DMS79 (cell line): Measurements from ENCODE around the gene SUFU.
"Not testable (repeated sequence)": the region's sequence is repeated elsewhere in the genome, so short reads cannot be mapped to it uniquely, and the experiment has no call there.

ENCODE experiments used
- DNase-seq: peaks from one replicate; lab custom pipeline; 2025; lab: John Stamatoyannopoulos, UW

The SUFU gene

DNA sequence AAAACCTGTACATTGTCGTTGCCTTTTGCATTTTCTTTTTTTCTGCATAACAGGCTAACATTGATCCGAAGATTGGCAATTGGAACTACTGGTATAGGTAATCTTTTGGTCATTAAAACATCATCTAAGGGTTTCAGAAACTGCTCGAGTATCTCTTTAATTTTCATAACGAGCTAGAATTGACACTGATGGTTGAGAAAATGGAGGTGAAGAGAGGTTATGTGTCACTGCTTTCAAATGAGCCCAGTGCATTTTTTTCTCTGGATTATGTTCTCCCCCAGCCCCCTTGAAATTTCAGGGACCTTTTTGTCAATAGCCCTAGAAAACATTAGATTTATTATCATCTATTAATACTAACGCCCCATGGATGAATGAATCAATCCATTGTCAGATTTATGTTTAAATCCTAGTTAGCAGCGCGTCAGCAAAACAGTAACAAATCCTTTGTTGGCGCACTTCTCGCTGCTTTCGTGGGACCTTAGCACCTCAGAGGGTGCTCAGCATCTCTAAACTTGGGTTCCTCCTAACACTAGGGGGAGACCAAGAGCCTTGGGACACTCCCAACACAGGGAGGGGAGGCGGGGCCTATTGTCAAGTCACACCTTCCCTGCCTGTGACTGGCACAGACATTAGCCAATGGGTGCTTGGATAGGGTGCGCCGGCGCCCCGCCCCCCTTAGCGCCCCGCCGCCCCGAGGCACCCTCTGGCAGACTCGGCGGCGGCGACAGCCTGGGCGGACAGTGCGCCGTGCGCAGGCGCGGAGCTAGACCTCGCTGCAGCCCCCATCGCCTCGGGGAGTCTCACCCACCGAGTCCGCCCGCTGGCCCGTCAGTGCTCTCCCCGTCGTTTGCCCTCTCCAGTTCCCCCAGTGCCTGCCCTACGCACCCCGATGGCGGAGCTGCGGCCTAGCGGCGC, at the start of gene SUFU:
Gene SUFU, plus strand, starts transcription at position 709 of the 915 bp plus-strand sequence. Its CDS starts 181 bp downstream, at position 890.
- DNase-seq, result peak; percentile 74

DNA sequence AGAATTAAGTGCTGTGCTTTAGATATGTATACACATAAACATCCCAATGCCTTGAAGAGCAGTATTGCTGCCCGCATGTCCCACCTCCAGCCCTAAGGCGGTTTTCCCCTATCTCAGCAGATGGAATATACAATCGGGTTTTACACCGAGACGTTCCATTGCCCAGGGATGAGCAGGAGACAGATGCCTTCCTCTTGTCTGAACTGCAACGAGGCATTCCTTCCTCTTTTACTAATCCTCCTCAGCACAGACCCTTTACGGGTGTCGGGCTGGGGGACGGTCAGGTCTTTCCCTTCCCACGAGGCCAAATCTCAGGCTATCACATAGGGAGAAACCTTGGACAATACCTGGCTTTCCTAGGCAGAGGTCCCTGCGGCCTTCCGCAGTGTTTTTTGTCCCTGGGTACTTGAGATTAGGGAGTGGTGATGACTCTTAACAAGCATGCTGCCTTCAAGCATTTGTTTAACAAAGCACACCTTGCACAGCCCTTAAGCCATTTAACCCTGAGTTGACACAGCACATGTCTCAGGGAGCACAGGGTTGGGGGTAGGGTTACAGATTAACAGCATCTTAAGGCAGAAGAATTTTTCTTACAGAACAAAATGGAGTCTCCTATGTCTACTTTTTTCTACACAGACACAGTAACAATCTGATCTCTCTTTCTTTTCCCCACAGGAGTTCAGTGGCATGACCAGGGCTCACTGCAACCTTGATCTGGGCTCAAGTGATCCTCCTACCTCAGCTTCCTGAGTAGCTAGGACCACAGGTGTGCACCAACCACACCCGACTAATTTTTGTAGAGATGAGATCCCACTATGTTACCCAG, 48.9 kb upstream of the SUFU start:
- DNase-seq, result not testable (repeated sequence)

DNA sequence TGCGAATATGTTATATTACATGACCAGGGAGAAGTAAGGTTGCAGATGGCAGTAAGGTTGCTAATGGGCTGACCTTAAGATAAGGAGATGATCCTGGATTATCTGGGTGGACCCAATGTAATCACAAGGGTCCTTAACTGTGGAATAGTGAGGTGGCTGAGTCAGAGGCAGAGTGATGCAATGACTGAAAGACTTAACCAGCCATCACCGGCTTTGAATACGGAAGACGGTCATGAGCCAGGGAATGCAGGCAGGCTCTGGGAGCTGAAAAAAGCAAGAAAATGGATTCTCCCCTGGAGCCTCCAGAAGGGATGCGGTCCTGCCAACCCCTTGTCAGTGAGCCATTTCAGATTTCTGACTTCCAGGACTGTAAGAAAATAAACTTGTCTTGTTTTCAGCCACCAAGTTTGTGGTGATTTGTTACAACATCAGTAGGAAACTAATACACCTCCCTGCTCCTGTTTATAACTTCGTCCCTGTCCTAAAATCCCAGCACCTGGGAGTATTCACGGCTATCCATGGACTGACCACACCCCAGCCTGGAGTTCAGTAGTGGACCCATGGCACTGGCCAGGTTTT, 47.8 kb upstream of the SUFU start:
- no peak for DNase-seq

DNA sequence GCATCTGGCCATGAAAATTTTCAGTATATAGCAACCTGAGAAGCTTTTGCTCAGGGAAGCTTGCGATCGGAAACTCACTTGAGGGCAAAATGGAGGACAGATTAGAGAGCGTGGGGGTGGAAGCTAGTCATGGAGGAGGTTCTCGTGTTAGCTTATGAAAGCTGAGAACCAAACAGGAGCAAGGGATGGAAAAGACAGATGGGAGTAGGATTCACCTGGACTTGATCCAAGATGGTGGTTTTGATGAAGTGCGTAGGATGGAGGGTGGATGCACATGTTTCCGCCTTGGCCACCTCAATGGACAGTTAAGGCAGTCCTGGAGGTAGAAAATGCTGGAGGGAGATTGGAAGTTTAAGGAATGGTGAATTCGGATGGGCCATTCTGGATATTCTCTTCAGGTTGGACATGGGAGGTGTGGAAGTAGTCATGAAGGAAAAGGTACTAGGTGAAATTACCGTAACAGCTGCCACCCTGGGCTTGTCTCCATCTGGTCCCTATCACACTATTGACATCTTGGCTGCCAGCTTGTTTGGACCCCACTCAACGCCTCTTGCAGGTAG, 46.1 kb upstream of the SUFU start:
- DNase-seq, result no peak

DNA sequence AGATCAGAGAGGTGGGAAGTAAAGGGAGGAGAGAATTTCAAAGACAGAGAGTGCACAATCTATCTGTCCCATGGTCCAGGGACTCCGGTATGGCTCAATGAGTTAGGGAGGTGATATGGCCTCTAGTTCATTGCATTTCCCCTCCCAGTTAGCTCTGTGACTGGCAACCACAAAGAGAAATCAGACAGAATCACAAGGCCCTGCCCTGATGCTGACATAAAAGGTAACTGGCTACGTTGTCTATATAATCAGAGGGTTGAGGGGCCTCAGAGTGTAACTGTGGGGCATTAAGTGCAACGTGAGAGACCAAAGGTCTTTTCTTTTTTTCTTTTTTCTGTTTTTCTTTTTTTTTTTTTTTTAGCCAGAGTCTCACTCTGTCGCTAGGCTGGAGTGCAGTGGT, 45.1 kb upstream of the SUFU start:
- DNase-seq, result no peak

DNA sequence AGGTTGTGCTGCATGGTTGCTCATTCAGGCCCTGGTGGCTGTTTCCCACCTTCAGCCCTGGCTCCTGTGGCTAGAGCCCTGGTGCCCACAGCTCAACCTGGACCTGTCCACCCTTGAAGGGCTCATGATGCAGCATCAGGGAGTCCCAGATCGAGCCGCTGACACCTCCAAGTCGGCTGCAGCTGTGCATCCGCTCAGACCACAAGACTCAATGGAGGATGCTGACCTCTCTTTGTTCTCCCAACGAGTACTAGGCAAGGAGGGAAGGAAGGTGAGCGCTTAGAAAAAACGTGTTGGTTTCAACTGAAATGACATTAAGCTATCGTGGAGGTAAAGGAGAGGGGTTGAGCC, 43.0 kb upstream of the SUFU start:
- DNase-seq, result peak; percentile 53

DNA sequence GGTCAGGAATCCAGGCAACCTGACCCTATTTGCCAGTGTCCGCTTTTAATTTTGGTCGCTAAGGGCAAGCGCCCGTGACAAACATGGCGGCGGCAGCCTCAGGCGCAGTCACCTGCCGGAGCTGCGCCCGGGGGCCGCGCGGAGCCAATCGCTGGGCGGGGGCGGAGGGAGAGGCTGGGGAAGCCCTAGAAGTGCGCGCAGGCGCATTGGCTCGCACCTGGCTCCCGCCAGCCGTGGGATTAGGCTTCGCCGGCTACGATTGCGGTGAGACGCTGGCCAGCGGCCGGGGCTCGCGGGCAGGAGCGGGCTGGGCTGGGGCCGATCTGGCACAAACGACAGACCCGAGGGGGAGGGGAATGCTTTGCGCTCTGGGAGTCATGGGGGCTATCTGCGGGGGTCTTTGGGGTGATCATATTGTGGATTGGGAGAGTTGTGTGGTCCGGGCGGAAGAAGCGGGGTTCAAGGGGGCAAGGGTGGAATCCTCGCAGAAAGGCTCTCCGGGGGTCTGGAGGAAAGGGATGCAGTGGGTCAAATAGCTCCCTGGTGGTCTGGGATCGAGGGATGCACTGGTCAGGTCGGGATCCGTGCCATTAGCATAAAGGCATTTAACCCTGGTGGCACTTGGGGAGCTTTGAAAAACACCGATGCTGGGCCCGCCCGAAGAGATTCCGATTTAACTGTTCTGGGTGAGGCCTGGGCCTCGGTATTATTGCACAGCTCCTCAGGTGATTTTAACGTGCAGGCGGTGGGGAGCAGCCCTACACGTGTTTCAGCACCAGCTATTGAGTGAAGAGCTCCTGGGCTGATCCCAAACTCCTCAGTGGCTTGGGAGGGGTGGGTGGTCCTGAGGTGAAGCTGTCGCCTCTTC, 42.4 kb upstream of the SUFU start:
- peak; percentile 53 for DNase-seq

DNA sequence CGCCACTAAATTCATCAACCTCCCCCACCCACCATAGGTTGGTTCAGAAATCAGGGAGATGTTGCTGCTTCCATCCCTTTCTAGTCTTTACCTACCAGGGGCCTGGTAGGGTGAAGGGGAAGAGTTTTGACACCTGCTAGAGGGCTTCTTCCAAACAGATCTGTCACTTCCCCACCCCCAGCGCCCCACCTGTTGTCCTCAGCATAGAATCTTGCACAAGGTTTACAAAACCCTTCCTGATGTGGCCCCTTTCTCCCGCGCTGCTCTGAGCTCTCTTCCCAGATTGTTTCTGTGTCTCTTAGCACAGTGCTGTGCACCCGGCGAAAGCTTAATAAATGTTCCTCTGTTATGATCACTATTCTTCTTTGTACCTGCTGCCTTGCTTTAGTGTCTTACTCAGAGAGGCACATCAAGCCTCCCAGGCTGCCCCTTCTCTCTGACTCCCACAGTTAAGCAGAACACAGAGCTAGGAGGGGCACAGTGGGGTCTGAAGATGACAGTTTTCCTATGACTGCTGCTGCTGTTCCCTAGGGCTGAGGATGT, 41.2 kb upstream of the SUFU start:
- no peak for DNase-seq

DNA sequence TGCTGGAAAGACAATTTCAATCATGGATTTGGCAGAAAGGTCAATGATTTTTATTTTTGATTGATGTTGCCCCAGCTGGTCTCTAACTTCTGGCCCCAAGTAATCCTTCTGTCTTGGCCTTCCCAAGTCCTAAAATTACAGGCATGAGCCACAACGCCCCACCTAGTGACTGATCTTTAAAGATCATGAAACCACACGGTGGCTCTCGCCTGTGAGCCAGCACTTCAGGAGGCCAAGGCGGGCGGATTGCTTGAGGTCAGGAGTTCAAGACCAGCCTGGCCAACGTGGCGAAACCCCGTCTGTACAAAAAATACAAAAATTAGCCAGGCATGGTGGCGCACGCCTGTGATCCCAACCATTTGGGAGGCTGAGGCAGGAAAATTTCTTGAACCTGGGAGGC, 39.8 kb upstream of the SUFU start:
- DNase-seq, result no peak

DNA sequence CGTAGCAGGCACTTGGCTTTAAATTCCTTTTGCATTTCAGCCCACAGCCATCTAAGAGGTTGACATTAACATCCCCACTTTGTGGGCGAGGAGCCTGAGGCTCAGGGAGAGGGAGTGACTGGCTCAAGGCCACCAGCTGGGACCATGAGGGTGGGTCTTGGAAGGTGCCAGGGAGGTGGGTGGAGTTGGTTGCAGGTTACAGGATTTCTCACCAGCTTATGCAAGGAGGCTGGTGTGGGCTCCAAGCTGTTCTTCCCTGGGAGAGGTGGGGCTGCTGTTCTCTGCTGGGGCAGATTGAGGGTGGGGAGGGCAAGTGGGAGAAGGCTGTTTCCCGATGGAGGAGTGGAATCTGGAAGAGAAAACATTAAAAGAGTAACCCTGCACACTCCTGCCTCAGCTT, 38.3 kb upstream of the SUFU start:
- no peak for DNase-seq

DNA sequence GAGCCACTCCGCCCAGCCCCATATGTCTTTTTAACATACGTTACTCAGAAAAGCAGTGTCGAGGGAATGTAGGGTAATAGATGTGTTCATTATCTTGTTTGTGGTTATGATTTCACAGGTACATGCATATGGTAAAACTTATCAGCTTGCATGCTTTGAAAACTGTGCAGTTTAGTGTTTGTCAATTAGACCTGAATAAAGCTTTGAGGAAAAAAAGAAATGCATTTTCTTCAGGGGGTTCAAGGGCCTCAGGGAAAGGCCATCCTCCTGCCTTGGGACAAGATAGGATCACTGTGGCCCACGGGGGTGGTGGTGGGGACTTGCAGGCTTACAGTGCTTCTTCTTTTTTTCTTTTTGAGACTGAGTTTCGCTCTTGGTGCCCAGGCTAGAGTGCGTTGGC, 36.5 kb upstream of the SUFU start:
- no peak for DNase-seq

DNA sequence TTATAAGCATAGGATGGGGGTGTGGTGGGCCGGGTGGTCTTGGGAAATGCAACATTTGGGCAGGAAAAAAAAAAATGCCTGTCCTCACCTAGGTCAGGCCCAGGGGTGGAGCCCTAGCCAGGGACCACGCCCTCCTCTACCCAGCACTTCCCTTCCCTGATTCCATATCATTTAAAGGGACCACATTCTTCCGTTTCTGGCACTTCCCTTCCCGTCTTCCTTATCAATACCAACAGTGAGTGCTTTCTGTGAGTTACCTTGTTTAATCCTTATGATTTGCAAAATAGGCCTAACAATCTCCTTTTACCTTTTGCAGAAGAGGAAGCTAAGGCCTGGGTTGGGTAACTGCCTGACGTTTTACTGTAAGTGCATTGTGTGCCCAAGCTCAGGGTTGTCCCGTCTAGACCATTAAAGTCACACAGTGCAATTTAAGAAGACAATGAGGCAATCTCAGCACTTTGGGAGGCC, 35.8 kb upstream of the SUFU start:
- no peak for DNase-seq

DNA sequence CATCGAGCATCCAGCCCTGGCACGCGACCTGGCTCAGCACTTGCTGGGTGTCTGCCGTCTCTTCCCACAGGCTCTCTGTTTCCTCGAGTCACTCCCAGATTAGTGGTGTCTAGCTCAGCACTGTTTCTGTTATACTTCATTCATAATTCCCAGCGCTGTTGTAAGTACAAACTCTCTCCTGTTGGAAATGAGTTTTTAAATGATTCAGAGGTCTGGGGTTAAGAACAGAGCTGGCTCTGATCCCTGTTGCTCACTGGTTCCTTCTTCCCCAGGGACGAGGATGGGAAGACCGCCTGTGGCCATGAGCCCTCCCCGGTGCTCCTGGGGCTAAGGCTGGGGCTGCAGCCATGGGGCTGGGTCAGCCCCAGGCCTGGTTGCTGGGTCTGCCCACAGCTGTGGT, 35.1 kb upstream of the SUFU start:
- no peak for DNase-seq

DNA sequence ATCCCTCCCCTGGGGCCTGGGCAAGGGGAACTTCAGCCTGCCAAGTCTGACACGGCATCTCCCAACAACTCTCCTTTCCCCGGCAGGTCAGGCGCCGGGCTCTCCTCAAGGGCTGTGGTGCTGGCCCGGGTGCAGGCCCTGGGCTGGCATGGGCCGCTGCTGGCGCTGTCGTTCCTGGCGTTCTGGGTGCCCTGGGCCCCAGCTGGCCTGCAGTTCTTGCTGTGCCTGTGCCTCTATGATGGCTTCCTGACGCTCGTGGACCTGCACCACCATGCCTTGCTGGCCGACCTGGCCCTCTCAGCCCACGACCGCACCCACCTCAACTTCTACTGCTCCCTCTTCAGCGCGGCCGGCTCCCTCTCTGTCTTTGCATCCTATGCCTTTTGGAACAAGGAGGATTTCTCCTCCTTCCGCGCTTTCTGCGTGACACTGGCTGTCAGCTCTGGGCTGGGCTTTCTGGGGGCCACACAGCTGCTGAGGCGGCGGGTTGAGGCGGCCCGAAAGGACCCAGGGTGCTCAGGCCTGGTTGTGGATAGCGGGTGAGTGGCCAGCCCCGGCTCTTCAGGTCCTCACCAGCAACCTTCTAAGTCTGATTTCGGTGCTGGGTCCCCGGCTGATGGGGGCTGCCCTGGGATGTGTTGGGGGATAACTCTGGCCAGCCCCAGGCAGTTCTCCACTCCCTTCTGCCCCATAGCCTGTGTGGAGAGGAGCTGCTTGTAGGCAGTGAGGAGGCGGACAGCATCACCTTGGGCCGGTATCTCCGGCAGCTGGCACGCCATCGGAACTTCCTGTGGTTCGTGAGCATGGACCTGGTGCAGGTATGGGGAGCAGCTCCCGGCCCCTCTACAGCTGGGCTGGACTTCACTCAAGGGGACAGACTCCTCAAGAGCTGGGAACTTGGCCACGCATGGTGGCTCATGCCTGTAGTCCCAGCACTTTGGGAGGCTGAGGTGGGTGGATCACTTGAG, 32.9 kb upstream of the SUFU start:
- no peak for DNase-seq

DNA sequence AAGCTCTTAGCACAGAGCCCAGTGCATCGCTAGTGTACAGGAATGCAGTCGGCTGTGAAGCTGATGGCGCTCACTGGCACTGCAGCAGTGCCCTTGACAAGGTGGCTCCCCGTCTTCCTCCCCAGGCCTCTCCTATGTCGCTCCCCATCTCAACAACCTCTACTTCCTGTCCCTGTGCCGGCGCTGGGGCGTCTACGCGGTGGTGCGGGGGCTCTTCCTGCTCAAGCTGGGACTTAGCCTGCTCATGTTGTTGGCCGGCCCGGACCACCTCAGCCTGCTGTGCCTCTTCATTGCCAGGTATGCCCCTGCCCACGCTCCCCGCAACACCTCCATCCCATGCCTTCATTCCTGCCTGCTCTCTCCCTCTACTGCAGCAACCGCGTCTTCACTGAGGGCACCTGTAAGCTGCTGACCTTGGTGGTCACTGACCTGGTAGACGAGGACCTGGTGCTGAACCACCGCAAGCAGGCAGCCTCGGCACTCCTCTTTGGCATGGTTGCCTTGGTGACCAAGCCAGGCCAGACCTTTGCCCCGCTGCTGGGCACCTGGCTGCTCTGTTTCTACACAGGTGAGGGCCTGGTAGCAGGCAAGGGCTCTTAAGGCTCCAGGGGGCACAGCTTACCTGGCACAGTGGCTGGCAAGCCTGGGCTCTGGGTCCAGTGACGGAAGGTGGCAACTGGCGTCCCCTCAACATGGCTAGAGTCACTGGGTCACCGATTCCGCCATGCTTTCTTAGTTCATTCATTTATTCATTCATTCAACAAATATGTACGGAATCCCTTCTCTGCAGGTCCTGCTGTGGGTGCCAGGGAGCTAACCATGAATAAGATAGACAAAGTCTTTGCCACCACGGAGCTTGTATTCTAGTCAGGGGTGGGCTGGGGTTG, 30.1 kb upstream of the SUFU start:
- DNase-seq, result no peak

DNA sequence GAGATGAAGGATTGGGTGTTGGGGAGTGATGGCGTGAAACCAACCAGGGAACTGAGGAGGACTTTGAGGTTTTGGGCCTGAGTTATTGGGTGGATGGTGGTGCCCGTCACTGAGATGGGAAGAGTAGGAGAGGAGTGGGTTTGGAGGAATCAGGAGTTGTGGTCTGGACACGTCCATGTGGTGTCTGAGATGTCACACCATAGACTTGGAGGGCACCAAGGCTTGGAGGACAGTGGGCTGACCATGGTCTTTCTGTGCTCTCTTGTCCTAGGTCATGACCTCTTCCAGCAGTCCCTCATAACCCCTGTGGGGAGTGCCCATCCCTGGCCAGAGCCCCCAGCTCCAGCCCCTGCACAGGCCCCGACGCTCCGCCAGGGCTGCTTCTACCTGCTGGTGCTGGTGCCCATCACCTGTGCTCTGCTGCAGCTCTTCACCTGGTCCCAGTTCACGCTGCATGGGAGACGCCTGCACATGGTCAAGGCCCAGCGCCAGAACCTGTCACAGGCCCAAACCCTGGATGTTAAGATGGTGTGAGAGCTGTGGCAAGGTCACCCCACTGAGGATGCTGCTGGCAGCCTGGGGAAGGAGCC, 28.2 kb upstream of the SUFU start:
- DNase-seq, result no peak

DNA sequence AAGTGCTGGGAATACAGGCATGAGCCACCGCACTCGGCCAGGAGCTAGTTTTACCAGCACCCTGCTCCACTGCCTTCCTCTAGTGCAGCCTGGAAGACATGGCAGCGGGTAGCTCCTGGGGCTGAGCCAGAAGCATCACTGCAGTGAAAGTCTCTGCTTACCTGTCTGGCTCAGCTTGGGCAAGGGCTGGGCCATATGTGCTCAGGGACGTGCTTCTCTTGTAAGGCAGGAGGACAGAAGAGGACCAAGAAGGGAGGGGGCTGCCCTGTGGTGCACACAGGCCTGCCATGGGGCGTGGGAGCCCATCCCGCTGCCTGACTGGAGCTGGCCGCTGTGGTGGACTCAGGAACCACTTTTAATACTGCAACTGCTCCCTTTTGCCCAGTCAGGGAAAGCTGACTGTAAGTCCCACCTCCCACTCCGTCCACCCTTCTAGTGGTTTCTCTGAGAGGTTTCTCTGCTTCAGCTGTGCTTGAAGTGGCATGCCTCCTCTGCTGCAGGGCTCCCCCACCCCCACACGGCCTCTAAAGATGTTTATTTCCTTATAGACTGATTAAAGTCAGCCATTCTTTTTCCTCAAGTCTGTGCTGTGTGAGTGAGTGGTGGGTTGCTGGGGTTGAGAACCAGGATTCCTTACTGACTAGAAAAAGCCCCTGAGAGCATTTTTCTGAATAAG, 27.2 kb upstream of the SUFU start:
- peak; percentile 65 for DNase-seq

DNA sequence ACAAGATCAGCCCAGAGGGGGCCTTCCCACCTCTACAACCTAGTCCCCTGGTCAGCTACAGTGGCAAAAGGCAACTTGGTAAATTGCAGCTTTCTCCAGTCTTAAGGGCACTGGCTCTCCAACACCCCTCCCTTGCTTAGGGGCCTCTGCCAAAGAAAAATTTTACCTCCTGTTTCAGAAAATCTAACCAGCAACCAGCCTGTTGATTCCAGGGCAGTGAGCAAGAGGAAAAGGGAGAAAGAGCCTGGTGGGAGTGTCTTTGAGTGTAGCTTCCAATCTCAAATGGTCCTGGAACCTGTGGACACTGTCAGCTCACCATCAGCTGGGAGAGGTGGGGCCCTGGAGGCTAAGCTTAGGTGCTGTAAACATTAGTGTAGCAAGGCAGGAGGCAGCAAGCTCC, 24.1 kb upstream of the SUFU start:
- DNase-seq, result no peak
